Fibroblast of the aortic adventitia (primary cell): ENCODE measurements around the gene SP2. TPM values are rescaled to one million over a fixed set of nuclear protein-coding genes. Genes with fewer than 3 reads are reported as not detected.

Experiments used
- DNase-seq: peaks from one replicate; pipeline ENCODE4 v3.0.0-alpha.2; 2010; ENCODE audit warnings: low read depth
- H3K4me3 ChIP-seq: 2 replicates; pipeline ENCODE4 v1.5.1; 2011; ENCODE audit warnings: low read depth, mild to moderate bottlenecking, control low read depth, low read length, moderate library complexity
- CTCF ChIP-seq: IDR thresholded peaks from 2 replicates; pipeline ENCODE4 v1.5.1; 2011; ENCODE audit warnings: mild to moderate bottlenecking, low read length, control low read depth, inconsistent platforms; ENCODE audit not compliant: insufficient read depth
- total RNA-seq: library from RNA; depleted of rRNA; stranded (reverse); fragments of >200 nt; gene quantifications from 2 replicates; pipeline ENCODE4 v1.2.3, GENCODE V29; 2012; ENCODE audit warnings: low replicate concordance

Gene SP2
- total RNA-seq, 1 donor: 3.7 TPM

- no peak overlapping the region for H3K4me3 ChIP-seq
- no peak for TF ChIP-seq CTCF
- DNase-seq: no peak
Measured at GRCh38 chr17:47924785-47925677, 29.0 kb downstream of the SP2 start.

GRCh38 chr17:47925678-47925988, 29.6 kb downstream of the SP2 start:
- H3K4me3 ChIP-seq: no peak overlapping the region
- DNase-seq: no peak
- no peak for TF ChIP-seq CTCF

DNA sequence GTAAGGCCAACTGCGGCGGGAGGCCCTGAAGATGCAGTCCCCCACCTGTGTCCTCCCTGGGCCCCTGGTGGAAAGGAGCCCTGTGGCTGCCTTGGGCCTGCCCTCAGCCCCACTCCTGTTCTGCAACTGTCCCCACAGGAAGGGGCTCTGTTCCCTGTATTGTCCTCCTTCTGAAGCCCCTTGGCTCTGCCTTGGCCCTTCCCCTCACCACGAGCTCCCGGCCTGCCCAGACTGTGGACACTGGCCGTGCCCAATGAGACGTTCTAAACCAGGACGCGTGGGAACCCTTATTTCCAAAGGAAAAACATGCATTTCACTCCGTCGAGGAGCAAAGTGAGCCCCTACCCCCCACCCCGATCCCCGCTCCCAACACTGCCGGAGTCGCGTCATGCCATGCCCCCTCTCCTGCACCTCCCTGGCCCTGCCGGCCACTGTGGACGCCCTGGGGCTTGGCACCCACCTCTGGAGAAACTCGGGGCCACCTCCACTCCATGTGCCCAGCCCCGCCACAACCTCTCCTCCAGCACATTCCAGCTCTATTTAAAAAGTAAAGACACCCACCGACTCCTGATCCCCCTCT, 31.9 kb downstream of the SP2 start:
- no peak overlapping the region for H3K4me3 ChIP-seq
- TF ChIP-seq CTCF: no peak
- DNase-seq: no peak

DNA sequence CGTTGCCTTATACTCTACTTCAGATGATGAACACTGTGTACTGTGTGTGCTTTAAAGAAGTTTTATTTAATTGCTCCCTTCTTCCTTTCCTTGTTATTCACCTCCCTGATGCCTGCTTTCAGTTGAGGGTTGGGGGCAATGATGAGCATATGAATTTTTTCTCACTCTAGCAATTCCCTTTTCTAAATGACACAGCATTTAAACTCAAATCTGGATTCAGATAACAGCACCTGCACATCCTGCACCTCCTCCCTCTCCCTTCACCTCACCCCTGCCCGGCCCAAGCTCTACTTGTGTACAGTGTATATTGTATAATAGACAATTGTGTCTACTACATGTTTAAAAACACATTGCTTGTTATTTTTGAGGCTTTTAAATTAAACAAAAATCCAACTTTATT, 32.4 kb downstream of the SP2 start:
- no peak for DNase-seq
- no peak overlapping the region for H3K4me3 ChIP-seq
- TF ChIP-seq CTCF: no peak

DNA sequence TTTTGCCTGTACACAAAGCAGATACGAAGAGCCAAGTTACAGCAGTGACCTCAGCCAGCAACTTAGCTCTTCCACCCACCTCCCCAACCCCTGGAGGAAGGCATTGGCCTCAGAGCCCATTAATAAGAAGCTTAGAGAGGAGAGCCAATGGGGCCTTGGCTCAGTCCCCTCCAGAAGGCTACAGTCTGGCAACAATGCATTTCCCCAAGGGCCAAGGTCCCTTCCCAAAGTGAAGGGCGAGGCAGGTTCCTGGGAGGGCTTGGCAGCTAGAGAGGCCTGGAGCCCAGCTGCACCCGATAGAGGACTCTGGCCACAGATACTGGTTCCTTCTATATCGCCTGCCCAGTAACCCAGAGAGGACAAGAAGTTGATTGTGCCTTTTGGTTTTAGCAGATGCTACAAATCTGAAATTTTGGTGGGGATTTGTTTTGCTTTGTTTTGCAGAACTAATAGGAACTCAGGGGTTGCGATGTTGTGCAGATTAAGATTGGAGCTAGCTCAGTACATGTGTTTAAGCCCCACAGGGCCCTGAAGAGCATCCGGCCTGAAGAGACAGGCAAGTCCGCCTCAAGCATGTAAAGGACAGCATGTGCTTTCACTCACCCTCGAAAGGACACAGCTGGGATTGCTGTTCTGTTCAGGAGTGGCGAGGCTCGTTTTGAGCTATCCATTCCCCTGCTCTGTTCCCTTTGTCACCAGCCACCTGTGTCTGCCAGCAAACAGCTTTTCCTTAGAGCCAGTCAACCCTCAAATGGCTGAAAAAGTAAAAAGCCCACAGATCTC, 33.4 kb downstream of the SP2 start:
- TF ChIP-seq CTCF: no peak
- DNase-seq: no peak
- no peak overlapping the region for H3K4me3 ChIP-seq

GRCh38 chr17:47931848-47932247, 35.8 kb downstream of the SP2 start:
- H3K4me3 ChIP-seq: no peak overlapping the region
- TF ChIP-seq CTCF: no peak
- DNase-seq: no peak
